Psoas muscle (tissue), 8 donors: ENCODE data around the gene ZBTB22. TPM values are rescaled to one million over a fixed set of nuclear protein-coding genes. Genes with fewer than 3 reads are reported as not detected.
A peak's percentile ranks its signal among the peaks of the same experiment; 100 is the strongest.
"Not testable (repeated sequence)": the region's sequence is repeated elsewhere in the genome, so short reads cannot be mapped to it uniquely, and the experiment has no call there.

Experiments
- ATAC-seq, 4 donors: fragments of 200-7000 bp; cut with Tn5 transposase; one replicate each; pipeline ENCODE4 v1.9.1; 2020; ENCODE audit warnings: moderate library complexity in 3 of 4, mild to moderate bottlenecking in 2 of 4
- DNase-seq, 2 donors: peaks; one replicate each; pipeline ENCODE4 v3.0.0-alpha.2; 2020
- H3K27ac ChIP-seq: fragments of 200-600 bp; one replicate; pipeline ENCODE4 v1.8.0; 2022
- H3K27me3 ChIP-seq, 3 donors: fragments of 200-600 bp in 1 of 3; one replicate each; pipeline versions ENCODE4 v1.6.1 to v1.8.0; 2013 to 2022; ENCODE audit warnings: low read length in 2 of 3, mild to moderate bottlenecking in 2 of 3, moderate library complexity in 1 of 3; ENCODE audit not compliant: insufficient read depth in 3 of 3
- H3K36me3 ChIP-seq, 2 donors: fragments of 200-600 bp in 1 of 2; one replicate each; pipeline versions ENCODE4 v1.6.1 to v1.8.0; 2013 to 2022; ENCODE audit warnings: low read depth in 1 of 2, mild to moderate bottlenecking in 1 of 2, moderate library complexity in 1 of 2; ENCODE audit not compliant: insufficient read depth in 1 of 2
- H3K4me1 ChIP-seq: fragments of 200-600 bp; one replicate; pipeline ENCODE4 v1.8.0; 2022
- H3K4me3 ChIP-seq: fragments of 200-600 bp; one replicate; pipeline ENCODE4 v1.8.0; 2022; ENCODE audit warnings: mild to moderate bottlenecking
- H3K9me3 ChIP-seq: fragments of 200-600 bp; one replicate; pipeline ENCODE4 v1.8.0; 2022
- WGBS, 3 donors: extraction: QIAGEN DNeasy Blood & Tissue Kit; methylation state at CpG; one replicate each; pipeline versions ENCODE4 v1.1.6 to v1.1.7; 2013; 5-methylcytosine and 5-hydroxymethylcytosine counted together
- intact Hi-C, 2 donors: fragments of 100-400 bp; cut with DNase I; formaldehyde crosslinking; loops; one replicate each; pipeline versions ENCODE4 v1.11.0 to v1.14.2; 2022
- polyA plus RNA-seq, 3 donors: library from polyadenylated mRNA; stranded (reverse); fragments of 200-250 nt; gene quantifications; one replicate each; pipeline ENCODE4 v1.2.3, GENCODE V29; 2013
- total RNA-seq, 4 donors: library from RNA; stranded (reverse); fragmentation: NEBNext Ultra II Directional in 2 of 4; extraction: Animal tissue kit (Norgen Biotek cat#: 25700) in 2 of 4; gene quantifications; one replicate each; pipeline versions ENCODE4 v1.2.1 to v1.2.4, GENCODE V29; 2021 to 2023
- TF ChIP-seq, protein P1 (sequence below): fragments of 200-600 bp; IDR thresholded peaks from one replicate; pipeline ENCODE4 v1.8.0; 2022; ENCODE audit warnings: antibody characterized with exemption
- donor health status: healthy with polysubstance abuse.
- donor health status: DM: no; HTN: no; CAD: no; lungs with moderate emphysema.
- donor health status: Bipolar disorder and iron deficiency.
- donor health status: healthy.
- donor health status: DM: yes; HTN: yes; CAD: no.
- donor health status: DM: no; HTN: no; CAD: no.
- donor health status: DM: no; HTN: no; CAD: no.
- donor health status: DM: yes; HTN: yes; CAD: no.

Gene ZBTB22
- total and polyA plus RNA-seq, 7 donors = 4.7 to 19.7 (median 8.4) TPM

- intact Hi-C loops = loop anchor here in 1 of 2 donors (2.0 to 5.0 kb wide), 2 partner anchors 16 to 1161 kb away; partner anchors contain the start of genes ATF6B and RPS18
- peak in 1 of 4 donors; percentile 4 for ATAC-seq
- peak overlapping the region; percentile 77 for H3K27ac ChIP-seq
- H3K36me3 ChIP-seq = peaks cover 3 to 78% of the 10 kb centered on the region in 2 donors
- TF ChIP-seq, protein P1, sequence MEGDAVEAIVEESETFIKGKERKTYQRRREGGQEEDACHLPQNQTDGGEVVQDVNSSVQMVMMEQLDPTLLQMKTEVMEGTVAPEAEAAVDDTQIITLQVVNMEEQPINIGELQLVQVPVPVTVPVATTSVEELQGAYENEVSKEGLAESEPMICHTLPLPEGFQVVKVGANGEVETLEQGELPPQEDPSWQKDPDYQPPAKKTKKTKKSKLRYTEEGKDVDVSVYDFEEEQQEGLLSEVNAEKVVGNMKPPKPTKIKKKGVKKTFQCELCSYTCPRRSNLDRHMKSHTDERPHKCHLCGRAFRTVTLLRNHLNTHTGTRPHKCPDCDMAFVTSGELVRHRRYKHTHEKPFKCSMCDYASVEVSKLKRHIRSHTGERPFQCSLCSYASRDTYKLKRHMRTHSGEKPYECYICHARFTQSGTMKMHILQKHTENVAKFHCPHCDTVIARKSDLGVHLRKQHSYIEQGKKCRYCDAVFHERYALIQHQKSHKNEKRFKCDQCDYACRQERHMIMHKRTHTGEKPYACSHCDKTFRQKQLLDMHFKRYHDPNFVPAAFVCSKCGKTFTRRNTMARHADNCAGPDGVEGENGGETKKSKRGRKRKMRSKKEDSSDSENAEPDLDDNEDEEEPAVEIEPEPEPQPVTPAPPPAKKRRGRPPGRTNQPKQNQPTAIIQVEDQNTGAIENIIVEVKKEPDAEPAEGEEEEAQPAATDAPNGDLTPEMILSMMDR = no peak
- peaks cover 18% of the 10 kb centered on the region for H3K4me1 ChIP-seq
- 12 to 16% (median 15%) methylated on average over 21 of the region's 21 CpGs for WGBS, 3 donors
- no peaks in the 10 kb centered on the region for H3K27me3 ChIP-seq
- H3K9me3 ChIP-seq = no peaks in the 10 kb centered on the region
- H3K4me3 ChIP-seq = peak overlapping the region; percentile 85
- DNase-seq = no peak
These were observed 29.2 kb downstream of the ZBTB22 start for GRCh38 chr6:33288141-33288920.

GRCh38 chr6:33286946-33287914 is 30.3 kb downstream of the ZBTB22 start:
- peaks cover 18% of the 10 kb centered on the region for H3K4me1 ChIP-seq
- TF ChIP-seq, protein P1 = no peak
- intact Hi-C loops = loop anchor here in 1 of 2 donors (5.0 kb wide), 1 partner anchor 1160 kb away; the partner anchor contains the start of gene ATF6B
- ATAC-seq (no peak), DNase-seq (peak in 1 of 2 donors; percentile 51)
- H3K4me3 ChIP-seq = no peak overlapping the region
- H3K27me3 ChIP-seq = no peaks in the 10 kb centered on the region
- no peak overlapping the region for H3K27ac ChIP-seq
- no peaks in the 10 kb centered on the region for H3K9me3 ChIP-seq
- peaks cover 3 to 77% of the 10 kb centered on the region in 2 donors for H3K36me3 ChIP-seq
- WGBS, 3 donors = 90 to 91% (median 90%) methylated on average over 22 of the region's 22 CpGs

- intact Hi-C loops = loop anchor here in 1 of 2 donors (5.0 kb wide), 1 partner anchor 1158 kb away; the partner anchor contains the start of gene ATF6B
- not testable (repeated sequence) for H3K4me3 ChIP-seq, H3K27ac ChIP-seq, ATAC-seq, H3K9me3 ChIP-seq, H3K27me3 ChIP-seq, DNase-seq
- Histone ChIP-seq H3K4me1 (peaks cover 11% of the 10 kb centered on the region), H3K36me3 (peaks cover 3 to 79% of the 10 kb centered on the region in 2 donors)
- 91 to 95% (median 94%) methylated on average over 4 of the region's 4 CpGs for WGBS, 3 donors
These were observed 32.3 kb downstream of the ZBTB22 start for GRCh38 chr6:33285214-33285613.

DNA sequence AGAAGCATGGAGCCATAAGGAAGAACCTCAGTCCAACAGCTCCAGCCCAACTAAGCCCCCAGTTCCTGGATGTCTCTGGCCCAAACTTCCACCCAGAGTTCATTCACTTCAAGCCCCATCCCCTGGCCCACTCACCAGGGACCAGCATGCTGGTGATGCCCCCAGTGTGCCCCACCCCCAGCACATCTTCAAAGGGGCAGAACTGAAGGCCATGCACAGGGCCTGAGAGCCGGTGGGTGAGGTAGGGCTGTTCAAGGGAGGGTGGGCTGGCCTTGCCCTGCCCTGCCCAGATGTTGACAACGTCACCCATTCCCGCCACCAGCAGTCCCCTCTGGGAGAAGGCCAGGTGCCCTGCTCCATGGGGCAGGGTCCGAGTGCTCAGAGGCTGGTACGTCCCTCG is 37.0 kb downstream of the ZBTB22 start:
- intact Hi-C loops = loop anchor here in 1 of 2 donors (1.0 kb wide), 1 partner anchor 9 kb away; the partner anchor contains the start of genes PFDN6 and WDR46
- peaks cover 11% of the 10 kb centered on the region for H3K4me1 ChIP-seq
- no peak overlapping the region for H3K4me3 ChIP-seq
- peaks cover 6 to 84% of the 10 kb centered on the region in 2 donors for H3K36me3 ChIP-seq
- no peaks in the 10 kb centered on the region for H3K27me3 ChIP-seq
- WGBS, 3 donors = 83 to 85% (median 83%) methylated on average over 6 of the region's 6 CpGs
- DNase-seq (no peak), ATAC-seq (no peak)
- no peaks in the 10 kb centered on the region for H3K9me3 ChIP-seq
- H3K27ac ChIP-seq = peak overlapping the region; percentile 5
- TF ChIP-seq, protein P1 = no peak
